ENCODE data around the gene HMCN1. TPM values are rescaled to one million over a fixed set of nuclear protein-coding genes. Genes with fewer than 3 reads are reported as not detected.

Gene HMCN1
- total and polyA plus RNA-seq, 2 experiments from 2014 or later: 1.6 to 8.7 TPM

GRCh38 chr1:186178426-186179043, 444.3 kb downstream of the HMCN1 start (continued):
- TF ChIP-seq ZNF462 (CRISPR knock-in tag; IDR thresholded peaks at IDR 0.05): no peak

- Histone ChIP-seq H3F3A (replicated peaks; ENCODE audit: low read depth) (no peaks in the 10 kb centered on the region), H3K4me3 (no peak overlapping the region), H4K20me1 (replicated peaks; ENCODE audit: insufficient read depth) (no peaks in the 10 kb centered on the region), H3K79me2 (replicated peaks; ENCODE audit: insufficient read depth) (no peaks in the 10 kb centered on the region), H2AFZ (no peak overlapping the region), H3K9me2 (ENCODE audit: insufficient read depth) (no peaks in the 10 kb centered on the region), H3K27ac (ENCODE audit: low read depth) (no peak overlapping the region), H3K4me1 (ENCODE audit: insufficient read depth) (no peaks in the 10 kb centered on the region), H3K4me2 (no peak overlapping the region), H3K36me3 (ENCODE audit: insufficient read depth) (no peaks in the 10 kb centered on the region), H3K27me3 (ENCODE audit: insufficient read depth) (no peaks in the 10 kb centered on the region)
- no peak overlapping the region for H3K4me3 Mint-ChIP-seq
- no peaks in the 10 kb centered on the region for H3K9me3 Mint-ChIP-seq
- H3K36me3 Mint-ChIP-seq (ENCODE audit: low read depth): no peaks in the 10 kb centered on the region
- ATAC-seq (no peak), DNase-seq (ENCODE audit: low spot score) (no peak)
- no peaks in the 10 kb centered on the region for H3K4me1 Mint-ChIP-seq
- H3K27ac Mint-ChIP-seq: no peak overlapping the region
- no peaks in the 10 kb centered on the region for H3K27me3 Mint-ChIP-seq (ENCODE audit: insufficient read depth, low read depth, poor library complexity)
- no peak for TF ChIP-seq EZH2 (IDR thresholded peaks at IDR 0.05; ENCODE audit: low read depth, unreplicated experiment)
- TF ChIP-seq STAT1 (IDR thresholded peaks at IDR 0.05; ENCODE audit: unreplicated experiment): no peak
- no peak for TF ChIP-seq CREB1 (CRISPR knock-in tag; IDR thresholded peaks at IDR 0.05; ENCODE audit: low read depth)
- no peak for TF ChIP-seq ZNF114 (CRISPR knock-in tag; IDR thresholded peaks at IDR 0.05)
- TF ChIP-seq ZNF331 (CRISPR knock-in tag; IDR thresholded peaks at IDR 0.05; ENCODE audit: low read depth): no peak
- TF ChIP-seq REST (IDR thresholded peaks at IDR 0.05; ENCODE audit: unreplicated experiment): no peak
- TF ChIP-seq EZH2phosphoT487 (IDR thresholded peaks at IDR 0.05; ENCODE audit: unreplicated experiment): no peak
- TF ChIP-seq ETS1 (IDR thresholded peaks at IDR 0.05): no peak
- no peak for TF ChIP-seq NANOG (IDR thresholded peaks at IDR 0.05; ENCODE audit: borderline replicate concordance)
- TF ChIP-seq CTCF (conservative IDR thresholded peaks at IDR 0.05; ENCODE audit: low read depth in 2 of 2): no peak
These were observed 445.0 kb downstream of the HMCN1 start for GRCh38 chr1:186179231-186179630.
